DND-41 (cell line): Measurements from ENCODE around the gene PEX16.

Experiments
- ATAC-seq: fragments of 200-7000 bp; cut with Tn5 transposase; 3 replicates; pipeline ENCODE4 v1.9.1; 2021; ENCODE audit warnings: low read depth; ENCODE audit not compliant: insufficient read depth
- DNase-seq: peaks from one replicate; pipeline ENCODE4 v3.0.0-alpha.2; 2020
- H2AFZ ChIP-seq: 2 replicates; pipeline ENCODE4 v1.6.0; 2012; ENCODE audit warnings: low read depth, low read length
- H3K27ac ChIP-seq: 2 replicates; pipeline ENCODE4 v1.5.1; 2012; ENCODE audit warnings: low read length, inconsistent platforms
- H3K27me3 ChIP-seq: fragments of 200-600 bp; sonication (generic); 2 replicates; pipeline ENCODE4 v1.6.0; 2012; ENCODE audit warnings: low read length, mild to moderate bottlenecking, inconsistent platforms; ENCODE audit not compliant: insufficient read depth, poor library complexity
- H3K36me3 ChIP-seq: 2 replicates; pipeline ENCODE4 v1.5.1; 2012; ENCODE audit warnings: low read length, inconsistent platforms; ENCODE audit not compliant: insufficient read depth
- H3K4me1 ChIP-seq: 2 replicates; pipeline ENCODE4 v1.5.1; 2012; ENCODE audit warnings: mild to moderate bottlenecking, low read length; ENCODE audit not compliant: insufficient read depth
- H3K4me2 ChIP-seq: 2 replicates; pipeline ENCODE4 v1.6.0; 2012; ENCODE audit warnings: mild to moderate bottlenecking, moderate library complexity, low read length, inconsistent platforms; ENCODE audit not compliant: insufficient read depth
- H3K4me3 ChIP-seq, 2 experiments: fragments of 200-600 bp in 1 of 2; shearing (Covaris generic) in 1 of 2; 2 replicates each; pipeline ENCODE4 v1.5.1; 2012 to 2016; ENCODE audit warnings: inconsistent platforms in 2 of 2, low read length in 2 of 2, mild to moderate bottlenecking in 2 of 2, low read depth in 1 of 2, moderate library complexity in 1 of 2
- H3K79me2 ChIP-seq: 2 replicates; pipeline ENCODE4 v1.6.0; 2012; ENCODE audit warnings: low read length, inconsistent platforms; ENCODE audit not compliant: insufficient read depth
- H3K9ac ChIP-seq: 2 replicates; pipeline ENCODE4 v1.6.0; 2012; ENCODE audit warnings: low read depth, mild to moderate bottlenecking, inconsistent platforms, low read length, moderate library complexity
- H3K9me3 ChIP-seq: 2 replicates; pipeline ENCODE4 v1.5.1; 2012; ENCODE audit warnings: low read length, moderate library complexity, mild to moderate bottlenecking, inconsistent platforms; ENCODE audit not compliant: insufficient read depth, severe bottlenecking
- H4K20me1 ChIP-seq: 2 replicates; pipeline ENCODE4 v1.6.0; 2012; ENCODE audit warnings: low read length; ENCODE audit not compliant: insufficient read depth
- EZH2 ChIP-seq: IDR thresholded peaks from 3 replicates; pipeline ENCODE4 v1.6.1; 2012; ENCODE audit warnings: borderline replicate concordance, low read depth, mild to moderate bottlenecking, moderate library complexity, low read length, inconsistent platforms; ENCODE audit not compliant: severe bottlenecking
- TF ChIP-seq, protein P1 (sequence below): IDR thresholded peaks from 2 replicates; pipeline ENCODE4 v1.5.1; 2012; ENCODE audit warnings: borderline replicate concordance, low read length, moderate library complexity, mild to moderate bottlenecking; ENCODE audit not compliant: poor library complexity, severe bottlenecking; ENCODE audit errors: extremely low read depth

PEX16 gene

GRCh38 chr11:45933131-45933831 is 15.6 kb upstream of the PEX16 start:
- Histone ChIP-seq H3K27ac (no peak overlapping the region), H3K9me3 (no peaks in the 10 kb centered on the region), H3K36me3 (peaks cover 59% of the 10 kb centered on the region), H3K27me3 (no peaks in the 10 kb centered on the region), H3K4me3 (no peak overlapping the region), H3K79me2 (no peaks in the 10 kb centered on the region), H2AFZ (no peak overlapping the region), H3K4me2 (no peak overlapping the region), H3K9ac (no peak overlapping the region), H3K4me1 (no peaks in the 10 kb centered on the region), H4K20me1 (no peaks in the 10 kb centered on the region)
- ATAC-seq (no peak), DNase-seq (no peak)
- TF ChIP-seq, protein P1, sequence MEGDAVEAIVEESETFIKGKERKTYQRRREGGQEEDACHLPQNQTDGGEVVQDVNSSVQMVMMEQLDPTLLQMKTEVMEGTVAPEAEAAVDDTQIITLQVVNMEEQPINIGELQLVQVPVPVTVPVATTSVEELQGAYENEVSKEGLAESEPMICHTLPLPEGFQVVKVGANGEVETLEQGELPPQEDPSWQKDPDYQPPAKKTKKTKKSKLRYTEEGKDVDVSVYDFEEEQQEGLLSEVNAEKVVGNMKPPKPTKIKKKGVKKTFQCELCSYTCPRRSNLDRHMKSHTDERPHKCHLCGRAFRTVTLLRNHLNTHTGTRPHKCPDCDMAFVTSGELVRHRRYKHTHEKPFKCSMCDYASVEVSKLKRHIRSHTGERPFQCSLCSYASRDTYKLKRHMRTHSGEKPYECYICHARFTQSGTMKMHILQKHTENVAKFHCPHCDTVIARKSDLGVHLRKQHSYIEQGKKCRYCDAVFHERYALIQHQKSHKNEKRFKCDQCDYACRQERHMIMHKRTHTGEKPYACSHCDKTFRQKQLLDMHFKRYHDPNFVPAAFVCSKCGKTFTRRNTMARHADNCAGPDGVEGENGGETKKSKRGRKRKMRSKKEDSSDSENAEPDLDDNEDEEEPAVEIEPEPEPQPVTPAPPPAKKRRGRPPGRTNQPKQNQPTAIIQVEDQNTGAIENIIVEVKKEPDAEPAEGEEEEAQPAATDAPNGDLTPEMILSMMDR: no peak

GRCh38 chr11:45932217-45932616 is 14.5 kb upstream of the PEX16 start:
- H3K27ac ChIP-seq: no peak overlapping the region
- DNase-seq: no peak
- no peak overlapping the region for H3K4me2 ChIP-seq
- no peak overlapping the region for H2AFZ ChIP-seq
- peaks cover 50% of the 10 kb centered on the region for H3K36me3 ChIP-seq
- H3K9ac ChIP-seq: no peak overlapping the region
- no peak for TF ChIP-seq EZH2
- TF ChIP-seq, protein P1: no peak
- ATAC-seq: no peak
- H3K4me1 ChIP-seq: no peaks in the 10 kb centered on the region
- no peaks in the 10 kb centered on the region for H3K27me3 ChIP-seq
- no peaks in the 10 kb centered on the region for H4K20me1 ChIP-seq
- no peak overlapping the region for H3K4me3 ChIP-seq
- H3K9me3 ChIP-seq: no peaks in the 10 kb centered on the region
- no peaks in the 10 kb centered on the region for H3K79me2 ChIP-seq

DNA sequence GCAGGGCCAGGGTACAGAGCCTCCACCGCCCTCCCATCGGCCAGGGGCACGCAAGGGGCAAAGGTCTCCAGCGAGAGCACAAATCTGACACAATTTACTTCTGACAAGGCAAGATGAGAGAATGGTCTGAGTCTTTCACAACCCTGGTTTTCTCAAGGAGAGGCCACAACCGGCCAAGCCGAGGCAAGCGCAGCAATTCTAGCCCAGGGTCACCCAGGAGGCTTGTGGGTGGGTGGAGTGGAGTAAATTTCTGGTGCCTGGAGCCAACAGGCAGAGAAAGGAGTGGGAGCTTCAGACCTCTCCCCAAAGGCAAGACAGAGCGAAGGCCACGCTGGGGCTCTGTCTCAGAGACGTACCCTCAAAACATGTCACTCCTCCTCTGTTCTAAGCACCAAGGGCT is 14.1 kb upstream of the PEX16 start:
- H3K9ac ChIP-seq: no peak overlapping the region
- no peaks in the 10 kb centered on the region for H3K79me2 ChIP-seq
- no peak overlapping the region for H3K4me3 ChIP-seq
- no peaks in the 10 kb centered on the region for H3K4me1 ChIP-seq
- peaks cover 45% of the 10 kb centered on the region for H3K36me3 ChIP-seq
- H2AFZ ChIP-seq: no peak overlapping the region
- no peak overlapping the region for H3K27ac ChIP-seq
- H4K20me1 ChIP-seq: no peaks in the 10 kb centered on the region
- DNase-seq (no peak), ATAC-seq (no peak)
- H3K4me2 ChIP-seq: no peak overlapping the region
- no peaks in the 10 kb centered on the region for H3K9me3 ChIP-seq
- TF ChIP-seq EZH2: no peak
- TF ChIP-seq, protein P1: no peak
- no peaks in the 10 kb centered on the region for H3K27me3 ChIP-seq
